Brain microvascular endothelial cell (primary cell): Measurements from ENCODE around the gene GNAI2.

ENCODE experiments used
- DNase-seq: peaks from one replicate; pipeline ENCODE4 v3.0.0-alpha.2; 2020
- H3K27ac ChIP-seq: fragments of 250-450 bp; sonication (Bioruptor Pico); 2 replicates; pipeline ENCODE4 v1.5.1; 2020; ENCODE audit warnings: mild to moderate bottlenecking, moderate library complexity
- H3K27me3 ChIP-seq: fragments of 250-450 bp; sonication (Bioruptor Pico); replicated peaks from 2 replicates; pipeline ENCODE4 v1.5.1; 2020; ENCODE audit warnings: mild to moderate bottlenecking
- H3K36me3 ChIP-seq: fragments of 250-450 bp; sonication (Bioruptor Pico); replicated peaks from 2 replicates; pipeline ENCODE4 v1.5.1; 2020; ENCODE audit warnings: mild to moderate bottlenecking
- H3K4me3 ChIP-seq: 2 replicates; pipeline ENCODE4 v1.5.1; 2011; ENCODE audit warnings: low read depth, mild to moderate bottlenecking, control low read depth, low read length, moderate library complexity
- CTCF ChIP-seq: IDR thresholded peaks from 2 replicates; pipeline ENCODE4 v1.5.1; 2011; ENCODE audit warnings: low read depth, mild to moderate bottlenecking, moderate library complexity, low read length, control low read depth, inconsistent platforms; ENCODE audit errors: missing control alignments
- in situ Hi-C: cut with HindIII; loops from 2 replicates; pipeline ENCODE4 v1.10.0; 2017; ENCODE audit warnings: low sequenced_read_pairs, low pct_ligation_motif_present

The GNAI2 gene

DNA sequence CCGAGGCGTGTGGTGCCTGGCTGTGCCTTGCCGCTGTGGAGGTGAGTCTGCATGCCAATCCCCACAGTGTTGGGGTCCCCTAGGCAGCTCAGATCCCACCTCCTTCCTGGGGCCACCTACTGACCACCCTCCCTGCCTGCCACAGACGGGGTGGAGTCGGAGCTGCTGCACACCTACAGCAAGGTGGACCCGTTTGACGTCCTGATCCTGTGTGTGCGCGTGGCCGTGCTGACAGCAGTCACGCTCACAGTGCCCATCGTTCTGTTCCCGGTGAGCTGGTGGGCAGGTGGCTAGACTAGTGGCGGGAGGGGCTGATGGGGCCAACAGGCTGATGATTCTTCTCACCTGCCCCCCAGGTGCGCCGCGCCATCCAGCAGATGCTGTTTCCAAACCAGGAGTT is 17.6 kb upstream of the GNAI2 start:
- H3K4me3 ChIP-seq: no peak overlapping the region

GRCh38 chr3:50219285-50219684 is 16.7 kb upstream of the GNAI2 start:
- Histone ChIP-seq H3K27ac (no peak overlapping the region), H3K36me3 (no peaks in the 10 kb centered on the region), H3K4me3 (no peak overlapping the region), H3K27me3 (no peaks in the 10 kb centered on the region)
- in situ Hi-C loops: no loop called here
- DNase-seq: no peak
- TF ChIP-seq CTCF: no peak

More for the DNA sequence above, 17.6 kb upstream of the GNAI2 start:
- H3K27me3 ChIP-seq: no peaks in the 10 kb centered on the region
- H3K27ac ChIP-seq: no peak overlapping the region
- no peak for DNase-seq
- H3K36me3 ChIP-seq: no peaks in the 10 kb centered on the region
- in situ Hi-C loops: no loop called here
- no peak for TF ChIP-seq CTCF

GRCh38 chr3:50220109-50220508 is 15.9 kb upstream of the GNAI2 start:
- H3K36me3 ChIP-seq: no peaks in the 10 kb centered on the region
- no peak overlapping the region for H3K4me3 ChIP-seq
- TF ChIP-seq CTCF: no peak
- no peaks in the 10 kb centered on the region for H3K27me3 ChIP-seq
- in situ Hi-C loops: no loop called here
- H3K27ac ChIP-seq: no peak overlapping the region
- no peak for DNase-seq

DNA sequence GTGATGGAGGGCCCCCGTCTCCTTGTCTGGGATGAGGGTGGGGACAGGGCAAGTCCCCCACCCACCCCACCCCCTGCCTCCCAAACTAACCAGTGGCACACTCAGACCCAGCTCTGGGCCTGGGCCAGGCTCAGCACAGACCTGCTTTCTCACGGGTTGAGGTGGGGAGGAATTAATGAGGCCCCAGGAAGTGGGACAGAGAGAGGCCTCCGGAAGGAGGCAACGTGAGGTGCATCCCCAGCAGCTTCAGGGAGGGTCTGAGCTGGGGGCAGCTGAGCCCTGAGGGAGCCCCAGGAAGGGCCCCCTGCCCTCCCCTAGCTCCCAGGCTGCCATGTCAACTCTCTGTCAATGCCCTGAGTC is 15.0 kb upstream of the GNAI2 start:
- H3K36me3 ChIP-seq: no peaks in the 10 kb centered on the region
- DNase-seq: no peak
- TF ChIP-seq CTCF: no peak
- no peak overlapping the region for H3K4me3 ChIP-seq
- no peak overlapping the region for H3K27ac ChIP-seq
- H3K27me3 ChIP-seq: no peaks in the 10 kb centered on the region
- in situ Hi-C loops: no loop called here

- no peak for DNase-seq
- H3K4me3 ChIP-seq: no peak overlapping the region
- in situ Hi-C loops: no loop called here
- no peaks in the 10 kb centered on the region for H3K27me3 ChIP-seq
- no peaks in the 10 kb centered on the region for H3K36me3 ChIP-seq
- H3K27ac ChIP-seq: no peak overlapping the region
- TF ChIP-seq CTCF: no peak
Measured at GRCh38 chr3:50221411-50222168, 14.4 kb upstream of the GNAI2 start.

- Histone ChIP-seq H3K36me3 (no peaks in the 10 kb centered on the region), H3K4me3 (no peak overlapping the region), H3K27ac (no peak overlapping the region), H3K27me3 (no peaks in the 10 kb centered on the region)
- no peak for DNase-seq
- TF ChIP-seq CTCF: no peak
- in situ Hi-C loops: no loop called here
Measured at GRCh38 chr3:50222169-50222528, 13.9 kb upstream of the GNAI2 start.
